GM12891 (cell line): ENCODE results near the gene OR2T2.
"Not testable (repeated sequence)": the region's sequence is repeated elsewhere in the genome, so short reads cannot be mapped to it uniquely, and the experiment has no call there.

Experiments
- POLR2AphosphoS5 ChIP-seq: IDR thresholded peaks from 2 replicates; pipeline ENCODE4 v1.6.1; 2011; ENCODE audit warnings: low read depth, low read length, control low read depth
- POU2F2 ChIP-seq: IDR thresholded peaks from 2 replicates; pipeline ENCODE4 v1.6.1; 2011; ENCODE audit warnings: low read depth, mild to moderate bottlenecking, control low read depth, low read length, moderate library complexity
- SPI1 ChIP-seq: IDR thresholded peaks from 2 replicates; pipeline ENCODE4 v1.6.1; 2011; ENCODE audit warnings: low read depth, low read length, control low read depth

DNA sequence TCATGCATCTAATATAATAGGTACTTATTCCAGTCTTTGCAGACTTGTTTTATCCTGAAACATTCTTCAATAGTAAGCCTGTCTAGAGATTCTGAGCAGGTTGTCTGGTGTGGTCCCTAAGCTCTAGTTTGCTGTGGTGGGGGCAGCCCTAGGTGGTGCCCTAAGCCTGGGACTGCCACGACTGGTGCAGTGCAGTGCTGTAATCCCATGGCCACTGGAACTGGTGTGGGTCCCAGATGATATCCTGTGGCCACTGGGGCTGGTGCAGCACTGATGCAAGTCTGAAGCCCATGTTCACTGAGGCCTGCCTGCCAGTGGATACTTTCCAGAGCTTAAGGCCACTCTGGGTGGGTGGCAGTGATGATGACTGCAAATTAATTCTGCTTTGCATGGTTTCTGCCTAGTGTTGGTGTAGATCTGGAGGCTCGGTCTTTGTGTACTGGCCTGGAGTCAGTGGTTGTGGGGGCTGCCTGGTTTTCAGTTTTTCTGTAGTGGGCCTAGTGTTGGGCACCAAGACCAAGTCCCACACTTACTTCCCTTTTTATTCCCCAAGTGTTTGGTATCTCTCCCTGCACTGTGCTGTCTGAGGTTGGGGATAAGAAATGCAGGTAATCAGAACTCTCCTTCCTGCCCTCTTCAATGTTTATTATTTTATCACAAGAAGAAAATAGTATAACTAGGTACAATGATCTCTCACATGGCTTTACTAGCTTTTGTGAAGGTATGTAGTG, 55.0 kb downstream of the OR2T2 start:
- TF ChIP-seq POLR2AphosphoS5, POU2F2, SPI1: not testable (repeated sequence)
